HepG2 (cell line): Measurements from ENCODE around the gene PDE6C. TPM values are rescaled to one million over a fixed set of nuclear protein-coding genes. Genes with fewer than 3 reads are reported as not detected.
A peak's percentile ranks its signal among the peaks of the same experiment; 100 is the strongest.

Experiments used
- ARNT ChIP-seq: fragments of 450-650 bp; IDR thresholded peaks from 2 replicates; pipeline ENCODE4 v1.6.1; 2017
- ATF7 ChIP-seq, 2 experiments: fragments of 450-650 bp in 1 of 2; sonication (generic) in 1 of 2; formaldehyde crosslinking in 1 of 2; IDR thresholded peaks; 2 replicates each; pipeline versions ENCODE4 v1.4.0 to v1.6.1; 2016 to 2020; ENCODE audit warnings: antibody characterized with exemption in 1 of 2, mild to moderate bottlenecking in 1 of 2, missing genetic modification reagents in 1 of 2
- CBX2 ChIP-seq, 2 experiments: fragments of 200-600 bp in 1 of 2; sonication (generic); formaldehyde crosslinking in 1 of 2; IDR thresholded peaks; 2 replicates each; pipeline versions ENCODE4 v1.7.0 to v1.8.1; 2018 to 2022; ENCODE audit warnings: low read depth in 2 of 2, low read length in 1 of 2, mild to moderate bottlenecking in 1 of 2, missing genetic modification reagents in 1 of 2
- CREM ChIP-seq, 2 experiments: sonication (generic) in 1 of 2; formaldehyde crosslinking in 1 of 2; IDR thresholded peaks; 2 replicates each; pipeline versions ENCODE4 v1.4.0 to v1.6.1; 2016 to 2020; ENCODE audit warnings: antibody characterized with exemption in 1 of 2, mild to moderate bottlenecking in 1 of 2, missing genetic modification reagents in 1 of 2
- ERF ChIP-seq: IDR thresholded peaks from 2 replicates; pipeline ENCODE4 v1.6.1; 2018; ENCODE audit warnings: missing biosample characterization, missing genetic modification reagents
- IKZF1 ChIP-seq: fragments of 450-650 bp; IDR thresholded peaks from 2 replicates; pipeline ENCODE4 v1.7.1; 2016
- IRX3 ChIP-seq: sonication (generic); formaldehyde crosslinking; IDR thresholded peaks from 2 replicates; pipeline ENCODE4 v1.8.1; 2023; ENCODE audit warnings: mild to moderate bottlenecking, low read depth, missing genetic modification reagents, borderline replicate concordance
- JUNB ChIP-seq: sonication (generic); formaldehyde crosslinking; IDR thresholded peaks from 2 replicates; pipeline ENCODE4 v1.8.0; 2022; ENCODE audit warnings: missing genetic modification reagents, mild to moderate bottlenecking, borderline replicate concordance
- POLR2A ChIP-seq, 2 experiments: IDR thresholded peaks; 2 replicates each; pipeline ENCODE4 v1.6.1; 2011; ENCODE audit warnings: low read depth in 2 of 2, low read length in 2 of 2, mild to moderate bottlenecking in 1 of 2, moderate library complexity in 1 of 2; ENCODE audit not compliant: insufficient read depth in 1 of 2
- PRMT3 ChIP-seq: sonication (generic); formaldehyde crosslinking; IDR thresholded peaks from 2 replicates; pipeline ENCODE4 v1.8.1; 2022; ENCODE audit warnings: low read depth, mild to moderate bottlenecking, moderate library complexity, missing genetic modification reagents, borderline replicate concordance
- RBFOX2 ChIP-seq: fragments of 200-400 bp; formaldehyde crosslinking; IDR thresholded peaks from 2 replicates; pipeline ENCODE4 v1.6.1; 2017; ENCODE audit warnings: low read depth, mild to moderate bottlenecking, low read length
- TCF7 ChIP-seq: sonication (generic); IDR thresholded peaks from 2 replicates; pipeline ENCODE4 v1.6.1; 2016; ENCODE audit warnings: antibody characterized with exemption, low read depth
- ZBTB21 ChIP-seq: sonication (generic); formaldehyde crosslinking; IDR thresholded peaks from 2 replicates; pipeline ENCODE4 v1.4.0; 2020; ENCODE audit warnings: missing genetic modification reagents
- ZC3H13 ChIP-seq: sonication (generic); formaldehyde crosslinking; IDR thresholded peaks from 2 replicates; pipeline ENCODE4 v1.8.1; 2023; ENCODE audit warnings: mild to moderate bottlenecking, missing genetic modification reagents, moderate library complexity
- ZNF124 ChIP-seq: sonication (generic); formaldehyde crosslinking; IDR thresholded peaks from 2 replicates; pipeline ENCODE4 v1.4.0; 2020; ENCODE audit warnings: missing genetic modification reagents
- ZNF224 ChIP-seq: sonication (generic); formaldehyde crosslinking; IDR thresholded peaks from 2 replicates; pipeline ENCODE4 v1.5.0; 2020; ENCODE audit warnings: mild to moderate bottlenecking, missing genetic modification reagents
- ZNF235 ChIP-seq: sonication (generic); formaldehyde crosslinking; IDR thresholded peaks from 2 replicates; pipeline ENCODE4 v1.8.1; 2023; ENCODE audit warnings: mild to moderate bottlenecking, missing genetic modification reagents, borderline replicate concordance
- ZNF383 ChIP-seq: sonication (generic); formaldehyde crosslinking; IDR thresholded peaks from 2 replicates; pipeline ENCODE4 v1.4.0; 2020; ENCODE audit warnings: missing genetic modification reagents, mild to moderate bottlenecking, borderline replicate concordance
- ZNF567 ChIP-seq: sonication (generic); formaldehyde crosslinking; IDR thresholded peaks from 2 replicates; pipeline ENCODE4 v1.8.1; 2023; ENCODE audit warnings: mild to moderate bottlenecking, missing genetic modification reagents, borderline replicate concordance
- ZNF780A ChIP-seq: sonication (generic); formaldehyde crosslinking; IDR thresholded peaks from 2 replicates; pipeline ENCODE4 v1.8.0; 2022; ENCODE audit warnings: mild to moderate bottlenecking, missing genetic modification reagents, moderate library complexity
- polyA plus RNA-seq, 8 experiments: library from polyadenylated mRNA; depleted of rRNA in 3 of 8; stranded (reverse) in 7 of 8; unstranded in 1 of 8; fragments of >200 nt; fragmentation: Illumina TruSeq in 4 of 8; extraction: Trizol in 4 of 8; gene quantifications; 2 replicates each; pipeline versions ENCODE4 v1.2.1 to v1.2.3, GENCODE V29; 2011 to 2016; ENCODE audit warnings: low read depth in 4 of 8, missing spikeins in 1 of 8, mixed read lengths in 1 of 8; ENCODE audit not compliant: insufficient read depth in 1 of 8
- total RNA-seq, 5 experiments: library from RNA; depleted of rRNA; stranded (reverse); fragments of >200 nt; fragmentation: Illumina TruSeq; extraction: Trizol; gene quantifications; 2 replicates each; pipeline ENCODE4 v1.2.3, GENCODE V29; 2016; ENCODE audit warnings: low read depth in 1 of 5
- TF ChIP-seq, protein P1 (sequence below): sonication (generic); formaldehyde crosslinking; IDR thresholded peaks from 2 replicates; pipeline ENCODE4 v1.5.1; 2020; ENCODE audit warnings: missing genetic modification reagents, mild to moderate bottlenecking, borderline replicate concordance
- TF ChIP-seq, protein P2 (sequence below): sonication (generic); formaldehyde crosslinking; IDR thresholded peaks from 2 replicates; pipeline ENCODE4 v1.5.0; 2020; ENCODE audit warnings: missing genetic modification reagents
- TF ChIP-seq, protein P3 (sequence below): sonication (generic); formaldehyde crosslinking; IDR thresholded peaks from 2 replicates; pipeline ENCODE4 v1.4.0; 2020; ENCODE audit warnings: missing genetic modification reagents, borderline replicate concordance
- TF ChIP-seq, protein P4 (sequence below): sonication (generic); formaldehyde crosslinking; IDR thresholded peaks from 2 replicates; pipeline ENCODE4 v1.5.0; 2020; ENCODE audit warnings: missing genetic modification reagents

Gene PDE6C
- total and polyA plus RNA-seq, 2 of the 13 experiments (the other 11 are each of a cell fraction or from before 2014, with no cell fraction given), result 0.64 TPM; not detected in 1

DNA sequence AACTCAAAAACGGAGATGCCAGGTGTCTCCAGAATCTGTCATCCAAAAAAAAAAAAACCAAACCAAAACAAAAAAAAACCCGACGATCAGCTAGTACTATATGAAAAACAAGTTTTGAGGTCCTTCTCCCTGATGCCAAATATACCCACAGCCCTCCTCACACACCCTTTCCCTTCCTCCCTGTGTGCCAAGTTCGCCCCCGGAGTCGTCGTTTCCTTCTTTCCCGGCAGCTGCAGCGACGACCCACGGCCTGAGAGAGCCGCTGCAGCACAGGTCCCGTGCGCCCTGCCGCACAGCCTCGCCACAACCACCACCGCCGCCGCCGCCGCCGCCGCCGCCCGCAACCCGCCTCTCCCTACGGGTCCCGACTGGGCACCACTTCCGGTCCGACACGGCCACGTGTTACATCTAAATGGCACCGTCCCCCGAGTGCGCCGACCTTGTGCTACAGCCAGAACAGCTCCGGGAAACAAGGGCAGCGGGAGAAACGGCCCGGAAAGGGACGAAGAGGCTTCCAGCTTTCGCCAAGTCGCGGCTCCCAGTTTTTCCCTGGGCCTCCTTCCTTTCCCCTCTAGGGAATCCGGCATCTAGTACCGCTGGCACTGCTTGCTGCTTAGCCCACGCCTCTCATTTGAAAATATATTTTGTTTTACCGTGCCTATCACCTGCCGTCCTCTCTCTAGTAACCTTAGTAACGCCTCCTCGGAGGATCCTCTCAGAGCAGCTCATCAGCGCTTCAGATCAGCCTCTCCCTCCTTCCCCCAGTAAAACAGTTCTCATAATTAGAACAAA, 90.1 kb downstream of the PDE6C start, which contains the start of gene FRA10AC1 (continued):
- TF ChIP-seq, protein P1, sequence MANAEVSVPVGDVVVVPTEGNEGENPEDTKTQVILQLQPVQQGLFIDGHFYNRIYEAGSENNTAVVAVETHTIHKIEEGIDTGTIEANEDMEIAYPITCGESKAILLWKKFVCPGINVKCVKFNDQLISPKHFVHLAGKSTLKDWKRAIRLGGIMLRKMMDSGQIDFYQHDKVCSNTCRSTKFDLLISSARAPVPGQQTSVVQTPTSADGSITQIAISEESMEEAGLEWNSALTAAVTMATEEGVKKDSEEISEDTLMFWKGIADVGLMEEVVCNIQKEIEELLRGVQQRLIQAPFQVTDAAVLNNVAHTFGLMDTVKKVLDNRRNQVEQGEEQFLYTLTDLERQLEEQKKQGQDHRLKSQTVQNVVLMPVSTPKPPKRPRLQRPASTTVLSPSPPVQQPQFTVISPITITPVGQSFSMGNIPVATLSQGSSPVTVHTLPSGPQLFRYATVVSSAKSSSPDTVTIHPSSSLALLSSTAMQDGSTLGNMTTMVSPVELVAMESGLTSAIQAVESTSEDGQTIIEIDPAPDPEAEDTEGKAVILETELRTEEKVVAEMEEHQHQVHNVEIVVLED, result peak; percentile 87
- TF ChIP-seq RBFOX2 (peak; percentile 75), ZNF124 (CRISPR knock-in tag) (peak; percentile 71; the same call in 1 of the 2 replicates), ARNT (no peak), ATF7 (IDR thresholded peaks at IDR 0.05) (no peak), ATF7 (CRISPR knock-in tag; IDR thresholded peaks at IDR 0.05) (0 out of 2 replicates have a peak, but pooled peaks have one; percentile 30), ZC3H13 (peak; percentile 82), ZNF235 (no peak), JUNB (CRISPR knock-in tag) (no peak; the same call in 1 of the 2 replicates), IRX3 (CRISPR knock-in tag) (0 out of 2 replicates have a peak, but pooled peaks have one; percentile 19), ZNF780A (peak; percentile 42; the same call in 1 of the 2 replicates), ERF (CRISPR knock-in tag) (peak; percentile 84), CBX2 (IDR thresholded peaks at IDR 0.05; ENCODE audit: low read depth, low read length) (no peak; the same call in 1 of the 2 replicates), CBX2 (CRISPR knock-in tag; IDR thresholded peaks at IDR 0.05; ENCODE audit: low read depth) (peak; percentile 89; the same call in 1 of the 2 replicates), ZNF224 (CRISPR knock-in tag) (no peak), PRMT3 (CRISPR knock-in tag) (no peak), IKZF1 (no peak), CREM (IDR thresholded peaks at IDR 0.05) (peak; percentile 73), CREM (CRISPR knock-in tag; IDR thresholded peaks at IDR 0.05) (no peak), TCF7 (no peak), POLR2A (IDR thresholded peaks at IDR 0.05; ENCODE audit: insufficient read depth in 1 of 2, low read depth in 2 of 2, low read length in 2 of 2) (peak; percentile 47 to 73), ZNF383 (no peak), ZBTB21 (CRISPR knock-in tag) (no peak), ZNF567 (peak; percentile 67; the same call in 1 of the 2 replicates)
- TF ChIP-seq, protein P2, sequence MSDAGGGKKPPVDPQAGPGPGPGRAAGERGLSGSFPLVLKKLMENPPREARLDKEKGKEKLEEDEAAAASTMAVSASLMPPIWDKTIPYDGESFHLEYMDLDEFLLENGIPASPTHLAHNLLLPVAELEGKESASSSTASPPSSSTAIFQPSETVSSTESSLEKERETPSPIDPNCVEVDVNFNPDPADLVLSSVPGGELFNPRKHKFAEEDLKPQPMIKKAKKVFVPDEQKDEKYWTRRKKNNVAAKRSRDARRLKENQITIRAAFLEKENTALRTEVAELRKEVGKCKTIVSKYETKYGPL (CRISPR knock-in tag), result no peak
- TF ChIP-seq, protein P3, sequence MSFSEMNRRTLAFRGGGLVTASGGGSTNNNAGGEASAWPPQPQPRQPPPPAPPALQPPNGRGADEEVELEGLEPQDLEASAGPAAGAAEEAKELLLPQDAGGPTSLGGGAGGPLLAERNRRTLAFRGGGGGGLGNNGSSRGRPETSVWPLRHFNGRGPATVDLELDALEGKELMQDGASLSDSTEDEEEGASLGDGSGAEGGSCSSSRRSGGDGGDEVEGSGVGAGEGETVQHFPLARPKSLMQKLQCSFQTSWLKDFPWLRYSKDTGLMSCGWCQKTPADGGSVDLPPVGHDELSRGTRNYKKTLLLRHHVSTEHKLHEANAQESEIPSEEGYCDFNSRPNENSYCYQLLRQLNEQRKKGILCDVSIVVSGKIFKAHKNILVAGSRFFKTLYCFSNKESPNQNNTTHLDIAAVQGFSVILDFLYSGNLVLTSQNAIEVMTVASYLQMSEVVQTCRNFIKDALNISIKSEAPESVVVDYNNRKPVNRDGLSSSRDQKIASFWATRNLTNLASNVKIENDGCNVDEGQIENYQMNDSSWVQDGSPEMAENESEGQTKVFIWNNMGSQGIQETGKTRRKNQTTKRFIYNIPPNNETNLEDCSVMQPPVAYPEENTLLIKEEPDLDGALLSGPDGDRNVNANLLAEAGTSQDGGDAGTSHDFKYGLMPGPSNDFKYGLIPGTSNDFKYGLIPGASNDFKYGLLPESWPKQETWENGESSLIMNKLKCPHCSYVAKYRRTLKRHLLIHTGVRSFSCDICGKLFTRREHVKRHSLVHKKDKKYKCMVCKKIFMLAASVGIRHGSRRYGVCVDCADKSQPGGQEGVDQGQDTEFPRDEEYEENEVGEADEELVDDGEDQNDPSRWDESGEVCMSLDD (CRISPR knock-in tag), result no peak
- TF ChIP-seq, protein P4, sequence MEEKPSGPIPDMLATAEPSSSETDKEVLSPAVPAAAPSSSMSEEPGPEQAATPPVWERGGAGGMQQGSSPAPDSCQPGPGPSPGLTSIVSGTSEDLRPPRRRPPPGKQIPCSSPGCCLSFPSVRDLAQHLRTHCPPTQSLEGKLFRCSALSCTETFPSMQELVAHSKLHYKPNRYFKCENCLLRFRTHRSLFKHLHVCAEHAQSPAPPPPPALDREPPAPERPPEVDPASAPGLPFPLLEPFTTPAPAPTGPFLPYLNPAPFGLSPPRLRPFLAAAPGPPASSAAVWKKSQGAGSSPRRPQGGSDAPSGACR (CRISPR knock-in tag), result peak; percentile 98
